HCT116 (cell line): ENCODE results near the gene BBX. TPM values are rescaled to one million over a fixed set of nuclear protein-coding genes. Genes with fewer than 3 reads are reported as not detected.

ENCODE experiments used
- ATAC-seq: fragments of 200-7000 bp; cut with Tn5 transposase; 2 replicates; pipeline ENCODE4 v1.9.1; 2020; ENCODE audit warnings: mild to moderate bottlenecking, moderate library complexity
- BruUV-seq: library from RNA; stranded (reverse); fragments of 400-500 nt; replicated peaks from 2 replicates; lab custom pipeline; 2021; lab: Mats Ljungman, UMichigan
- CTCF ChIA-PET: fragments of 300-600 bp; sonication (Branson Sonifier 250); formaldehyde crosslinking; loops from one replicate; lab custom pipeline; 2021; ENCODE audit warnings: antibody characterized with exemption; lab: Charles Lee
- POLR2A ChIA-PET: fragments of 300-600, 350-600 bp; sonication (Branson Sonifier 250); formaldehyde crosslinking; loops from one replicate; lab custom pipeline; 2021; ENCODE audit warnings: antibody characterized with exemption; lab: Charles Lee
- RAD21 ChIA-PET, 2 experiments: fragments of 300-600 bp; sonication (Branson Sonifier 250); formaldehyde crosslinking; loops; one replicate each; lab custom pipeline; 2023; ENCODE audit warnings: low total read pairs in 2 of 2; ENCODE audit not compliant: uncharacterized antibody in 2 of 2, unreplicated experiment in 2 of 2, low non-redundant PET in 1 of 2; lab: Charles Lee
- DNase-seq: peaks from one replicate; pipeline ENCODE4 v3.0.0-alpha.2; 2010; ENCODE audit warnings: low read depth, low spot score
- H2AFZ ChIP-seq: fragments of 200-600 bp; shearing (Covaris generic), sonication (generic); 2 replicates; pipeline ENCODE4 v1.6.1; 2017; ENCODE audit warnings: low read depth, mixed run types, mixed read lengths, antibody characterized with exemption, low read length; ENCODE audit not compliant: poor library complexity, severe bottlenecking
- H3K27ac ChIP-seq: 2 replicates; pipeline ENCODE4 v1.5.1; 2012; ENCODE audit warnings: low read depth, low read length
- H3K27me3 ChIP-seq: fragments of 200-600 bp; sonication (generic); 2 replicates; pipeline ENCODE4 v1.6.1; 2016; ENCODE audit warnings: mixed run types, low read length, mixed read lengths; ENCODE audit not compliant: insufficient read depth
- H3K36me3 ChIP-seq, 2 experiments: fragments of 200-500 bp in 1 of 2; fragments of 200-600 bp in 1 of 2; sonication (Bioruptor generic) in 1 of 2; sonication (generic) in 1 of 2; 2 replicates each; pipeline versions ENCODE4 v1.5.1 to v1.6.1; 2014 to 2016; ENCODE audit warnings: low read length in 2 of 2, inconsistent platforms in 1 of 2, mixed read lengths in 1 of 2, mixed run types in 1 of 2; ENCODE audit not compliant: insufficient read depth in 2 of 2, control insufficient read depth in 1 of 2
- H3K4me1 ChIP-seq, 2 experiments: fragments of 200-600 bp in 1 of 2; sonication (generic) in 1 of 2; 2 replicates each; pipeline versions ENCODE4 v1.5.1 to v1.6.1; 2012 to 2017; ENCODE audit warnings: low read length in 2 of 2, inconsistent platforms in 1 of 2, mild to moderate bottlenecking in 1 of 2, mixed read lengths in 1 of 2, mixed run types in 1 of 2, moderate library complexity in 1 of 2; ENCODE audit not compliant: insufficient read depth in 2 of 2, control insufficient read depth in 1 of 2
- H3K4me2 ChIP-seq: fragments of 200-600 bp; sonication (generic); 2 replicates; pipeline ENCODE4 v1.6.1; 2017; ENCODE audit warnings: mixed run types, low read length, mixed read lengths
- H3K4me3 ChIP-seq, 2 experiments: fragments of 200-600 bp in 1 of 2; sonication (generic) in 1 of 2; replicated peaks in 1 of 2; 2 replicates each; pipeline ENCODE4 v1.5.1; 2011 to 2016; ENCODE audit warnings: low read length in 2 of 2, control low read depth in 1 of 2, low read depth in 1 of 2, mild to moderate bottlenecking in 1 of 2, mixed read lengths in 1 of 2, mixed run types in 1 of 2
- H3K79me2 ChIP-seq: fragments of 200-600 bp; sonication (generic); 2 replicates; pipeline ENCODE4 v1.6.1; 2017; ENCODE audit warnings: mild to moderate bottlenecking, mixed run types, low read length, moderate library complexity, mixed read lengths; ENCODE audit not compliant: insufficient read depth
- H3K9ac ChIP-seq: fragments of 200-600 bp; sonication (generic); 2 replicates; pipeline ENCODE4 v1.6.1; 2016; ENCODE audit warnings: low read length, mixed read lengths
- H3K9me2 ChIP-seq: fragments of 200-600 bp; sonication (generic), shearing (Covaris generic); 2 replicates; pipeline ENCODE4 v1.6.1; 2017; ENCODE audit warnings: mixed run types, mild to moderate bottlenecking, moderate library complexity; ENCODE audit not compliant: insufficient read depth
- H3K9me3 ChIP-seq, 2 experiments: fragments of 200-500 bp in 1 of 2; fragments of 200-600 bp in 1 of 2; sonication (Bioruptor generic) in 1 of 2; sonication (generic) in 1 of 2; 2 replicates each; pipeline ENCODE4 v1.6.1; 2014 to 2017; ENCODE audit warnings: low read length in 2 of 2, mixed read lengths in 2 of 2, inconsistent platforms in 1 of 2, low read depth in 1 of 2, mild to moderate bottlenecking in 1 of 2, mixed run types in 1 of 2, moderate library complexity in 1 of 2; ENCODE audit not compliant: control insufficient read depth in 1 of 2, insufficient read depth in 1 of 2
- H4K20me1 ChIP-seq: fragments of 200-600 bp; sonication (generic), shearing (Covaris generic); 2 replicates; pipeline ENCODE4 v1.6.1; 2017; ENCODE audit warnings: mixed run types, mild to moderate bottlenecking, moderate library complexity; ENCODE audit not compliant: insufficient read depth
- CBX3 ChIP-seq: IDR thresholded peaks from 2 replicates; pipeline ENCODE4 v1.6.1; 2012; ENCODE audit warnings: low read depth
- CEBPB ChIP-seq: IDR thresholded peaks from 2 replicates; pipeline ENCODE4 v1.6.1; 2012; ENCODE audit warnings: low read depth
- ELF1 ChIP-seq: IDR thresholded peaks from 2 replicates; pipeline ENCODE4 v1.6.1; 2012; ENCODE audit warnings: low read depth, borderline replicate concordance
- POLR2A ChIP-seq: IDR thresholded peaks from 2 replicates; pipeline ENCODE4 v1.7.0; 2011; ENCODE audit warnings: borderline replicate concordance; ENCODE audit not compliant: insufficient read depth, insufficient read length; ENCODE audit errors: extremely low read depth
- SP1 ChIP-seq: IDR thresholded peaks from 2 replicates; pipeline ENCODE4 v1.6.1; 2012; ENCODE audit warnings: low read depth
- YY1 ChIP-seq: IDR thresholded peaks from 2 replicates; pipeline ENCODE4 v1.6.1; 2011; ENCODE audit warnings: low read length, low read depth, moderate library complexity, mild to moderate bottlenecking; ENCODE audit not compliant: insufficient replicate concordance; ENCODE audit errors: extremely low read depth
- ZNF274 ChIP-seq: fragments of 200-500 bp; sonication (Bioruptor generic); IDR thresholded peaks from 2 replicates; pipeline ENCODE4 v1.6.1; 2014; ENCODE audit warnings: mild to moderate bottlenecking, low read depth, low read length, inconsistent platforms
- intact Hi-C: fragments of 100-400 bp; cut with micrococcal nuclease; formaldehyde crosslinking; loops from 2 replicates; pipeline ENCODE4 v1.10.0; 2022
- total RNA-seq: library from RNA; stranded (reverse); gene quantifications from one replicate; pipeline ENCODE4 v1.2.1, GENCODE V29; 2021; ENCODE audit not compliant: unreplicated experiment
- TF ChIP-seq, protein P1 (sequence below): IDR thresholded peaks from 2 replicates; pipeline ENCODE4 v1.6.1; 2011; ENCODE audit warnings: mild to moderate bottlenecking, low read length, moderate library complexity; ENCODE audit not compliant: insufficient replicate concordance; ENCODE audit errors: extremely low read depth
- TF ChIP-seq, protein P2 (sequence below): IDR thresholded peaks from 2 replicates; pipeline ENCODE4 v1.6.1; 2012
- TF ChIP-seq, protein P3 (sequence below): IDR thresholded peaks from 2 replicates; pipeline ENCODE4 v1.6.1; 2012

Gene BBX
- total RNA-seq, 1 experiment from 2014 or later, result 55.6 TPM

DNA sequence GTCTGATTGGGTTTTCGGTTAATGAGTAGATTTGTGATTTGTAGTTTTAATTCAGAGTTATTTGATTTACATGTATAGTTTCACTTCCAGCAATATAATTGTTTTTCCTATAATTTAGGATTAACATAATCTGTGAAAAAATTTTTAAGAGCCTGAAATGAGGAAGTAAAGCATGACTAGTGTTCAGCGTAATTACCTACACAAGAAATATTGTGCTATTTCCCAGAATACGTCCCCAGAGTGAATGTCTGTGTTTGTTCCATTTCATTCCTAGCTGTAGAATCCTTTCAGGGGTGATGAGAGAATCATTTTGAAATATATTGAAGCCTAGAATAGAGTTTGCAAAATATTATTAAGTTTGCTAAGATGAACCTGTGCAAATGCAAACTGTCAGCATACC is 247.1 kb downstream of the BBX start:
- Histone ChIP-seq H3K9me2 (no peaks in the 10 kb centered on the region), H2AFZ (no peak overlapping the region), H3K27me3 (no peaks in the 10 kb centered on the region), H3K36me3 (no peaks in the 10 kb centered on the region), H3K9me3 (no peaks in the 10 kb centered on the region), H3K4me2 (no peak overlapping the region), H4K20me1 (no peaks in the 10 kb centered on the region), H3K79me2 (no peaks in the 10 kb centered on the region), H3K4me1 (no peaks in the 10 kb centered on the region), H3K27ac (no peak overlapping the region), H3K4me3 (no peak overlapping the region), H3K9ac (no peak overlapping the region)
- DNase-seq, result no peak
- ChIA-PET RAD21 (no interaction called here), POLR2A (no interaction called here), CTCF (interaction anchor here (1.5 kb wide), 1 partner anchor 80 kb away, joined by 3 read pairs; no protein-coding TSS in a partner anchor)
- TF ChIP-seq, protein P1, sequence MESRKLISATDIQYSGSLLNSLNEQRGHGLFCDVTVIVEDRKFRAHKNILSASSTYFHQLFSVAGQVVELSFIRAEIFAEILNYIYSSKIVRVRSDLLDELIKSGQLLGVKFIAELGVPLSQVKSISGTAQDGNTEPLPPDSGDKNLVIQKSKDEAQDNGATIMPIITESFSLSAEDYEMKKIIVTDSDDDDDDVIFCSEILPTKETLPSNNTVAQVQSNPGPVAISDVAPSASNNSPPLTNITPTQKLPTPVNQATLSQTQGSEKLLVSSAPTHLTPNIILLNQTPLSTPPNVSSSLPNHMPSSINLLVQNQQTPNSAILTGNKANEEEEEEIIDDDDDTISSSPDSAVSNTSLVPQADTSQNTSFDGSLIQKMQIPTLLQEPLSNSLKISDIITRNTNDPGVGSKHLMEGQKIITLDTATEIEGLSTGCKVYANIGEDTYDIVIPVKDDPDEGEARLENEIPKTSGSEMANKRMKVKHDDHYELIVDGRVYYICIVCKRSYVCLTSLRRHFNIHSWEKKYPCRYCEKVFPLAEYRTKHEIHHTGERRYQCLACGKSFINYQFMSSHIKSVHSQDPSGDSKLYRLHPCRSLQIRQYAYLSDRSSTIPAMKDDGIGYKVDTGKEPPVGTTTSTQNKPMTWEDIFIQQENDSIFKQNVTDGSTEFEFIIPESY, result no peak
- TF ChIP-seq SP1, result no peak
- no peak for TF ChIP-seq YY1
- TF ChIP-seq, protein P2, sequence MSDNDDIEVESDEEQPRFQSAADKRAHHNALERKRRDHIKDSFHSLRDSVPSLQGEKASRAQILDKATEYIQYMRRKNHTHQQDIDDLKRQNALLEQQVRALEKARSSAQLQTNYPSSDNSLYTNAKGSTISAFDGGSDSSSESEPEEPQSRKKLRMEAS, result no peak
- no peak for TF ChIP-seq CEBPB
- no TSS peak for BruUV-seq
- intact Hi-C loops, result no loop called here
- ATAC-seq, result no peak

DNA sequence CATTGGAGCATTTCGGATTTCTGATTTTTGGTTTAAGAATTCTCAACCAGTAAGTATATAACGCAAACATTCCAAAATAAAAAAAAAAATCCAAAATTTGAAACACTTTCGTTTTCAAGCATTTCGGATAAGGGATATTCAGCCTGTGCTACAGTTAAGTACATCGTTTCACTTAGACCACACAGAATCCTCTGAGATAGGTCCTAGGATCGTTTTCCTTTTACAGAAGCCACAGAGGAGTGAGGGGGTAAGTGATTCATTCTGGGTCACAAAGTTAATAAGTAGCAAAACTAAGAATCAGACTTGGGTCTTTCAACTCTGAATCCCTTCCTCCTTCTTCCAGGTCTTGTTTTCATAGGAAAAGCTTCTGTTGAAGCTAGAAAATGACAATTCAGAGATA is 249.3 kb downstream of the BBX start:
- TF ChIP-seq POLR2A (no peak), ELF1 (no peak), ZNF274 (no peak), CBX3 (no peak)
- TF ChIP-seq, protein P3, sequence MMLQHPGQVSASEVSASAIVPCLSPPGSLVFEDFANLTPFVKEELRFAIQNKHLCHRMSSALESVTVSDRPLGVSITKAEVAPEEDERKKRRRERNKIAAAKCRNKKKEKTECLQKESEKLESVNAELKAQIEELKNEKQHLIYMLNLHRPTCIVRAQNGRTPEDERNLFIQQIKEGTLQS, result no peak
- Histone ChIP-seq H3K36me3 (no peaks in the 10 kb centered on the region), H3K9me2 (no peaks in the 10 kb centered on the region), H4K20me1 (no peaks in the 10 kb centered on the region), H3K27ac (no peak overlapping the region), H2AFZ (no peak overlapping the region), H3K4me2 (no peak overlapping the region), H3K4me1 (no peaks in the 10 kb centered on the region), H3K9me3 (no peaks in the 10 kb centered on the region), H3K79me2 (no peaks in the 10 kb centered on the region), H3K27me3 (no peaks in the 10 kb centered on the region), H3K4me3 (no peak overlapping the region), H3K9ac (no peak overlapping the region)
- DNase-seq (no peak), ATAC-seq (no peak)
- no TSS peak for BruUV-seq
- RAD21 ChIA-PET, result no interaction called here
- POLR2A ChIA-PET, result no interaction called here
- intact Hi-C loops, result no loop called here
- CTCF ChIA-PET, result no interaction called here
